ENCODE measurements around the gene CCR3.
A peak's percentile ranks its signal among the peaks of the same experiment; 100 is the strongest.

The CCR3 gene

DNA sequence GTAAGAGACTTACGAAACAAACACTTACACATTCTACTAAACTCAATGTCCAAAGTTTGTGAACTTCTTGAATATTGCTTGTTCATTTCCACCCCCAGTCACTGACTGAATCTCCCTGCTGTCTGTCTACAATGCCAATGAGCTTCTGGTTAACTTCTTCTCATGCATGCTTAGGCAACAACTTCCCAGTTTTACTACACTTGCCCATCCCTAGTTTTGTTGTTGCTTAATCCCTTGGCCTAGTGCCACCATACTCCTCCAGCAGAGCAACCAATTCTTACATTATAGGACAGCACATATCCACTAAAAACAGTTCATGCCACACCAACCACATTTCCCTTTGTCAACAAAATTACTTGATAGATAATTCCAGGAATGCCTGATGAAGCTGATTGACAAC lies 70.7 kb downstream of the CCR3 start:
- no peak for TF ChIP-seq CTCF (conservative IDR thresholded peaks at IDR 0.05; ENCODE audit: low read depth)
- no peak overlapping the region for H3K27ac ChIP-seq
- DNase-seq (ENCODE audit: low spot score) = peak; percentile 52
- CTCF ChIA-PET = interaction anchor here (0.7 kb wide), 1 partner anchor 133 kb away, joined by 6 read pairs; no protein-coding TSS in a partner anchor
- POLR2A ChIA-PET (ENCODE audit: low non-redundant PET) = no interaction called here

GRCh38 chr3:46314517-46314916 lies 72.3 kb downstream of the CCR3 start:
- CTCF ChIA-PET = no interaction called here

DNA sequence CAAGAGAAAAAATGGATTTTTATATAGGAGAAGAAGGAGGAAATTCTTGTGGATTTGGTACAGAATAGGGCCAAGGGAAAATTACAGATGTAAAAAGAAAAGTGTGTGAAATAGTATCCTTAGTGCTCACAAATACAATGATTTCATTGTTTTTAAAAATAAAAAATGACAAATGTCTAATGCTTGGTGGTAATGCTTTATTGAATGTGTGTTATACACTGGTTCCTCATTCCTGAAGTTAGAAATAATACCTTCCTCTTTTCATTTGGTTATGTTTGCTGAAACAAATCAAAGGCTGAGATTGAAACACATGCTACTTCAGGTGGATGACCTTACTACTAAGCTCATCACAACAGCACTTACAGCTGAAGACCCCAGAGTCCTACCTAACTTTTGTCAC lies 73.9 kb downstream of the CCR3 start:
- DNase-seq (ENCODE audit: low spot score) = no peak
- no peak for TF ChIP-seq CTCF (conservative IDR thresholded peaks at IDR 0.05; ENCODE audit: low read depth)
- POLR2A ChIA-PET (ENCODE audit: low non-redundant PET) = no interaction called here
- CTCF ChIA-PET = no interaction called here
- no peak overlapping the region for H3K27ac ChIP-seq

More at GRCh38 chr3:46314517-46314916, 72.3 kb downstream of the CCR3 start:
- POLR2A ChIA-PET (ENCODE audit: low non-redundant PET) = no interaction called here
- no peak for TF ChIP-seq CTCF (conservative IDR thresholded peaks at IDR 0.05; ENCODE audit: low read depth)
- no peak for DNase-seq (ENCODE audit: low spot score)
- H3K27ac ChIP-seq = no peak overlapping the region
